ENCODE measurements around the gene ALX4.

The ALX4 gene

GRCh38 chr11:44223238-44223637 lies 86.7 kb downstream of the ALX4 start:
- no peak for TF ChIP-seq CTCF (IDR thresholded peaks at IDR 0.05)
- Histone ChIP-seq H3K27me3 (no peaks in the 10 kb centered on the region), H3K4me3 (ENCODE audit: low read depth in 1 of 2, low read length in 1 of 2) (no peak overlapping the region), H3K36me3 (no peaks in the 10 kb centered on the region), H3K27ac (no peak overlapping the region), H3K4me1 (ENCODE audit: control insufficient read depth in 1 of 2, insufficient read depth in 1 of 2, low read depth in 1 of 2, low read length in 1 of 2) (peaks cover 12 to 16% of the 10 kb centered on the region in 2 experiments), H3K9me3 (no peaks in the 10 kb centered on the region)

DNA sequence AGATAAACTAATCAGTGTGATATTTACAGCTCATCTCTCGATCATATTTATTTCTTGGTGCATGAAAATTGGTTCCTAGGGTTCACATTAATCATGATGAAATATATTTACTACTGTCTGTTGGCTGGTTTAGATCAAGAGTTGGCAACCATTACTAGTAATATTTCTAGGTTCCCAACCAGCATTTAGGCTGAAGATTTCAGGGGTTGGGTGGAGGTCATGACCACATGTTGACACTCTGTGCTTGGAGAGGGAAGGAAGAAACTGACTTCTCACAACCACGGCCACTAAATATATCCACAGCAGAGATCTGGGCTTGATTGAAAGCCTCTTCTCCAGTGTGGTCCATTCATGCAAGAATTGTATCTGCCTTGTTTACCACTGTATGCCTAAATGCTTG lies 87.9 kb downstream of the ALX4 start:
- no peak for TF ChIP-seq CTCF (IDR thresholded peaks at IDR 0.05)

GRCh38 chr11:44221456-44221855 lies 88.5 kb downstream of the ALX4 start:
- Histone ChIP-seq H3K36me3 (no peaks in the 10 kb centered on the region), H3K4me1 (ENCODE audit: control insufficient read depth in 1 of 2, insufficient read depth in 1 of 2, low read depth in 1 of 2, low read length in 1 of 2) (peaks cover 2 to 3% of the 10 kb centered on the region in 2 experiments), H3K9me3 (no peaks in the 10 kb centered on the region), H3K27me3 (no peaks in the 10 kb centered on the region), H3K4me3 (ENCODE audit: low read depth in 1 of 2, low read length in 1 of 2) (no peak overlapping the region), H3K27ac (no peak overlapping the region)
- no peak for TF ChIP-seq CTCF (IDR thresholded peaks at IDR 0.05)

More for the DNA sequence above, 87.9 kb downstream of the ALX4 start:
- H3K9me3 ChIP-seq: no peaks in the 10 kb centered on the region
- no peak overlapping the region for H3K4me3 ChIP-seq (ENCODE audit: low read depth in 1 of 2, low read length in 1 of 2)
- H3K27ac ChIP-seq: no peak overlapping the region
- H3K4me1 ChIP-seq (ENCODE audit: control insufficient read depth in 1 of 2, insufficient read depth in 1 of 2, low read depth in 1 of 2, low read length in 1 of 2): peaks cover 7 to 9% of the 10 kb centered on the region in 2 experiments
- H3K27me3 ChIP-seq: no peaks in the 10 kb centered on the region
- H3K36me3 ChIP-seq: no peaks in the 10 kb centered on the region

DNA sequence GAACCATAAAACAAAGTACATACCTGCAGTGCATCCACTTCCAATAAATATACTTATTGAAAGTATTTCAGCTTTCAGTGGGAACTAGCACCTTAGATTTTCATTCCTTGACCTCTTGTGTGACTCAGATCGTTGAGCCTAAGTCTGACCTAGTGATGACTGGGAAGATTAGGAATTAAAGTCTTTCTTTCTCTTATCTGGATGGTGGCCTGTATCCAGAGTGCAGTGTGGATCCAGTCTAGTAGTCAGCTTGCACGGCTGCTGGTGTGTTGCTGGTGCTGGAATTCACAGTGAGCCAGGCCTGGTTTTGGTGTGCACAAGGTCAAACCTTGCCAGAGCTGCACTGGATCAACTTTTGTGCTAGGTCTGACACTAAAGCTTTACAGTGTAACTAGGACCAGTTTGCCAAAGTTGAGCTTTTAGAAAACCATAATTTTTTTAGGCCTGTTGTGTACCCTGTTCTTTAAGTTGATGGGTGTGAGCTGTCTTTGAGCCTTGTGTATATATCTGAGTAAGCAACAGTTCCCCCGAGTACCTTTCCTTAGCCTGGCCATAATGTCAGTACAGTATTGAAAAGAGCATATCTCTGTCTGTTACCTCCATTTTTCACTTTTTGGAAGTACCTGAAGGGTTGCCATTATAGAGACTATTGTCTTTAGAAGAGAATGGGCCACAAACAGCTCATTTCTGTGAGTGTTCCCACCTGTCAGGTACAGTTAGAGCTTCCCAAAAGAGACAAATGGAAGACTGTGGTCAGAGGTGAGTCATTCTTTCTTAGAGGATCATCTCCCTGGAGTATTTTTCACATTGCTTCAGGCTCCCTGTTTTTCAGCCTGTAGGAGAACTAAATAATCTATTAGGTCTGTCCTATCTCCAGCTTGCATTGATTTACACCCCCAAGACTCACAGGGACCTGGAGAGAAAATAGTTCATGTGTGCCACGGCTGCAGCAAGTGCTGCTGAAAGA lies 89.8 kb downstream of the ALX4 start:
- Histone ChIP-seq H3K36me3 (no peaks in the 10 kb centered on the region), H3K4me1 (ENCODE audit: control insufficient read depth in 1 of 2, insufficient read depth in 1 of 2, low read depth in 1 of 2, low read length in 1 of 2) (no peaks in the 10 kb centered on the region), H3K27me3 (no peaks in the 10 kb centered on the region), H3K27ac (no peak overlapping the region), H3K9me3 (no peaks in the 10 kb centered on the region), H3K4me3 (ENCODE audit: low read depth in 1 of 2, low read length in 1 of 2) (no peak overlapping the region)
- TF ChIP-seq CTCF (IDR thresholded peaks at IDR 0.05): no peak

GRCh38 chr11:44217432-44217831 lies 92.5 kb downstream of the ALX4 start:
- H3K4me3 ChIP-seq (ENCODE audit: low read depth in 1 of 2, low read length in 1 of 2): no peak overlapping the region
- no peaks in the 10 kb centered on the region for H3K27me3 ChIP-seq
- no peak overlapping the region for H3K27ac ChIP-seq
- H3K9me3 ChIP-seq: no peaks in the 10 kb centered on the region
- no peak for TF ChIP-seq CTCF (IDR thresholded peaks at IDR 0.05)
- H3K4me1 ChIP-seq (ENCODE audit: control insufficient read depth in 1 of 2, insufficient read depth in 1 of 2, low read depth in 1 of 2, low read length in 1 of 2): no peaks in the 10 kb centered on the region
- H3K36me3 ChIP-seq: no peaks in the 10 kb centered on the region
